Stimulated activated naive B cell treated with anti-CD40 and anti-IgM and Interleukin-4, amounts not matched to agents 10 μg/mL and 1 μg/mL and 100 μg/mL, for 72 hours (primary cell): ENCODE measurements around the gene ARHGEF25.
"Not testable (repeated sequence)": the region's sequence is repeated elsewhere in the genome, so short reads cannot be mapped to it uniquely, and the experiment has no call there.

ENCODE experiments used
- ATAC-seq, 2 donors: fragments of 150-1000 bp; cut with Tn5 transposase; replicated peaks; 2 replicates each; pipeline ENCODE4 v1.10.0; 2021; ENCODE audit warnings: moderate library complexity in 1 of 2
- DNase-seq: peaks from one replicate; pipeline ENCODE4 v3.0.0; 2021
- H3K27ac Mint-ChIP-seq: one replicate; pipeline ENCODE4 v1.8.0; 2022; ENCODE audit warnings: mild to moderate bottlenecking, mixed read lengths
- H3K27me3 Mint-ChIP-seq, 2 donors: one replicate each; pipeline ENCODE4 v1.8.0; 2022; ENCODE audit warnings: mixed read lengths in 2 of 2
- H3K36me3 Mint-ChIP-seq, 2 donors: one replicate each; pipeline ENCODE4 v1.8.0; 2022; ENCODE audit warnings: mixed read lengths in 2 of 2, mild to moderate bottlenecking in 1 of 2
- H3K4me1 Mint-ChIP-seq, 2 donors: one replicate each; pipeline ENCODE4 v1.8.0; 2022; ENCODE audit warnings: mixed read lengths in 2 of 2, mild to moderate bottlenecking in 1 of 2
- H3K4me3 Mint-ChIP-seq, 2 donors: one replicate each; pipeline ENCODE4 v1.8.0; 2022; ENCODE audit warnings: mild to moderate bottlenecking in 2 of 2, mixed read lengths in 2 of 2, moderate library complexity in 1 of 2
- H3K9me3 Mint-ChIP-seq, 2 donors: one replicate each; pipeline ENCODE4 v1.8.0; 2022; ENCODE audit warnings: mixed read lengths in 2 of 2, mild to moderate bottlenecking in 1 of 2

The ARHGEF25 gene

DNA sequence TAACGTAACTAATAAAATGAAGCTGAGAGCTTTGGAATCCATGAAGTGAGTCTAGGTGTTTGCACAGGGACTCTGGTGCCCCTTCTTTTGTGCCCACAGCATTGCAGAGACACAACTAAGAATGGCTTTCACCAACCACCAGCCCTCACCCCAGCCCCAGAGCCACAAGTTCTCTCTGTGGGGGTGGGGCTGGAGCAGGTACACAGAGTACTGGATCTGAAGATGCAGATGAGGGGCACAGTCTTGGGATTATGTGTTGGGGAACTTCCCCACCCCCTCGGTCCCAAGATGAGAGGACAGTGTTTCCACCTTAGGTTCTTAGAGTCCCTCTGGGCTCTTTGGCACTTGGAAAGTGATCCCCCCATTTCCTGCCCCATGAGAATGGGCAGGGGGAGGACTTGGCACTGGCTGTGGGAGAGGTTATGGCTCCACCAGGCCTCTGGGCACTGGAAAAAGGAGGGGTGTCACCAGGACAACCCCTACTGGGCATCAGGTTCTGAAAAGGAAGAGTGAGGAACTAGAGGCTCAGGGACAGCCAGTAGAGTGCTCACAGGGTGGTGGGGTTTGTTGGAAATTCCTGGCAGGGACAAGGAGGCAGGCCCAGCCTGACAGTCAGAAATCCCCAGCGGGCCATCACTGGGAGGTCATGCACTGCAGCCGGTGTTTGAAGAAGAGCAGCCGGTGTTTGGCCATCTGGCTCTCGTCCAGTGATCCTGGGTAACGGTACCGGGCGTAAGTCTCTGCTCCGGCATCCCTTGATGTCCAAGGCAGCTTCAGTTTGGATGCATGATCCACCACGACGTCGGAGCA, 15.1 kb downstream of the ARHGEF25 start:
- Mint-ChIP-seq H3K4me1 (peaks cover 19 to 37% of the 10 kb centered on the region in 2 donors), H3K27me3 (peaks cover 88 to 100% of the 10 kb centered on the region in 2 donors), H3K4me3 (peak overlapping the region in 1 of 2 donors; percentile 7), H3K36me3 (no peaks in the 10 kb centered on the region), H3K9me3 (no peaks in the 10 kb centered on the region), H3K27ac (peak overlapping the region; percentile 38)
- ATAC-seq (no peak), DNase-seq (no peak)

DNA sequence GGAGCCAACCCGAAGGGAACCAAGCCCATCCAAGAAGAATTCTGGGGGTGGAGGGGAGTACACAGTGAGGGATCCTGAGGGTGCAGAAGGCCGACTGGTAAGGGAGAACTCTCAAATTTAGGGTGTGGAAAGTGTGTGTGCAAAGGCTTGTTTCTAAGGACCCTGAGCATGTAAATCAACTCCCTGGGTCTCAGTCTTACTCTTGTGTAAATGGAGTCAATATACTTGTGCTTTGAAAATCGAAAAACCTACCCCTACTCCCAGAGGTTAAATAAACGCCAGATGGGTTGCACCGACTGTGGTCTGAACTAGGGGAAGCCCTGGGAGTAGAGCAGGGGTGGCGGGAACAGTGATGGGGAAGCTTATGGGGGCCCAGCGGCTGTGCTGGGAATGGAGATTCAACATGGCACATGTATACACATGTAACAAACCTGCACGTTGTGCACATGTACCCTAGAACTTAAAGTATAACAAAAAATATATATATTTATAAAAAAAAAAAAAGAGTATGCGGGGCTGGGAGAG, 15.7 kb downstream of the ARHGEF25 start:
- peak overlapping the region; percentile 62 for H3K27ac Mint-ChIP-seq
- H3K4me3 Mint-ChIP-seq, result peak overlapping the region; percentile 7 to 23
- no peak for ATAC-seq
- DNase-seq, result no peak
- no peaks in the 10 kb centered on the region for H3K9me3 Mint-ChIP-seq
- H3K4me1 Mint-ChIP-seq, result peaks cover 17 to 36% of the 10 kb centered on the region in 2 donors
- no peaks in the 10 kb centered on the region for H3K36me3 Mint-ChIP-seq
- peaks cover 88 to 100% of the 10 kb centered on the region in 2 donors for H3K27me3 Mint-ChIP-seq

DNA sequence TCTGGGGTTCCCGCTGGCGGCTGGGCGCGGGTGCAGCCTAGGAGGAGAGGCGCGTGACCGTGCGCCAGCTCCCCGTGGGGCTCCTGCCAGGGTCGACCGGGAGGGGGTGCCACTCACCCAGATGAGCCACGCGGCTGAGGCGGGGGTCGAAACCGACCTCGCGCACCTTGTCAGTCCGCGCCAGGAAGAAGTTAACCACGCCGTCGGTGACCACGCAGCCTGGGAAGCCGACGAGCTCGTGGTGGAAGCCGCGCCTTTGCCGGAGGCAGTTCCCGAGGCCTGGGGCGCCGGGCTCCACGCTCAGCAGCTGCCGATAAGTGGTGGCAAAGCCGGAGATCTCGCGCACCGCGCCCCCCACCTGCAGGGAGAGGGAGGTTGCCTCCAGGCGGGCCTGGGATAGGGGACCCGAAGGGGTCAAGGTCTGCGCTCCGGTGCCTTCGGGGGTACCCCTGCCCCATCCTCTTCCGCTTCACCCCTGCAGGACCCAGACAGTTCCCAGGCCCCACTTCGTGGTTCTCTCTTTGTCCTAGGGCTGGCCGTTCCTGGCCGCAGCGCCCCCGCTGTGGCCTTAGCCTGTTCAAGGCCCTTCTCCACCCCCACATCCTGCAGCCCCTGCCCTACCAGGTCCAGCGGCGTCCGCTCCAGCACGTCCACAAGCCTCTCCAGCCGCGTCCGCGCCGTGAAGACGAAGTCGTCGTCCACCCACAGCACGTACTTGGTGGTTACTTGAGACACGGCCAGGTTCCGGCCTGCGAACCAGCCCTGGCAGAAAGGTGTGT, 16.5 kb downstream of the ARHGEF25 start:
- Mint-ChIP-seq H3K36me3 (no peaks in the 10 kb centered on the region), H3K27me3 (peaks cover 85 to 98% of the 10 kb centered on the region in 2 donors), H3K9me3 (no peaks in the 10 kb centered on the region), H3K4me1 (peaks cover 17 to 36% of the 10 kb centered on the region in 2 donors), H3K4me3 (peak overlapping the region; percentile 46 to 58), H3K27ac (peak overlapping the region; percentile 81)
- no peak for DNase-seq
- ATAC-seq, result peak; percentile 19 to 33

DNA sequence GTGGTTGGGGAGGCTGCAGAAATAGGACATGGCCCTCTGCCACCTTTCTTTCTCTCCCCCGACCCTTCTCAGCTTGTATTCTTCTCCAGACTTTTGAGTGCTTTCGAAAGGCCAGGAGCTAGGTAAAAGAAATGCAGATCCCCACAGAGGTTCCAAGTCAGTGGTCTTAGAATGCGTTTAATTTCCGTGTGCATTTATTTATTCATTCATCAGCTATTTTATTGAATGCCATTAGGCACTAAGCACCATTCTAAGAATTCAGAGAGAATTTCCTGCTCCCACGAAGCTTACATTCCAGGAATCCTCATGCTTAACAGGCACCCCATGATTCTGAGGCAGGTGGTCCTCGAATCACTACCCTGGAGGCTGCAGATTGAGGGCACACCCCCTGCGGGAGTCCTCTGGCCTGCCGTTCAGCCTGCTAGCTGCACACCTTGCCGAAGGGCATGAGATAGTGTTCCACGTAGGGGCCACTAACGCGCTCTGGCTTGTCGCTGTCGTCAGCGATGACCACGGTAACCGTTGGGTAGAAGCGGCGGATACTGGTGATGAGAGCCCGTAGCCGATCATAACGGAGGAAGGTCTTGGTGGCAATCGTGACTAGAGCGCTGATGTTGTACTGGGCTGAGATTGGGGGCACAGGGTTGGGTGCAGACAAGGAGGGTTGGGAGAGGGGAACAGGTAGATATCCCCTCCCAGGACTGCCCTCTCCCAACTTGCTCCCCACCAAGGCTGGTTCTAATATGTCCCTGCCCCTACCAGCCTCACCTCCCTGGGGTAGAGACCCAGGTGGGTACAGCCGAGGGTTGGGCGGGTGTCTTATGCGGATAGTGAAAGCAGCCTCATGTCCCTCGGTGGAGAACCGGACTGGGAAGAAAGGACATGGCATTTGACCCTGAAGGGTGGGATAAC, 17.3 kb downstream of the ARHGEF25 start:
- no peaks in the 10 kb centered on the region for H3K9me3 Mint-ChIP-seq
- DNase-seq (no peak), ATAC-seq (no peak)
- peak overlapping the region in 1 of 2 donors; percentile 27 for H3K4me3 Mint-ChIP-seq
- H3K4me1 Mint-ChIP-seq, result peaks cover 22 to 43% of the 10 kb centered on the region in 2 donors
- H3K27me3 Mint-ChIP-seq, result peaks cover 76 to 94% of the 10 kb centered on the region in 2 donors
- H3K36me3 Mint-ChIP-seq, result no peaks in the 10 kb centered on the region
- no peak overlapping the region for H3K27ac Mint-ChIP-seq

DNA sequence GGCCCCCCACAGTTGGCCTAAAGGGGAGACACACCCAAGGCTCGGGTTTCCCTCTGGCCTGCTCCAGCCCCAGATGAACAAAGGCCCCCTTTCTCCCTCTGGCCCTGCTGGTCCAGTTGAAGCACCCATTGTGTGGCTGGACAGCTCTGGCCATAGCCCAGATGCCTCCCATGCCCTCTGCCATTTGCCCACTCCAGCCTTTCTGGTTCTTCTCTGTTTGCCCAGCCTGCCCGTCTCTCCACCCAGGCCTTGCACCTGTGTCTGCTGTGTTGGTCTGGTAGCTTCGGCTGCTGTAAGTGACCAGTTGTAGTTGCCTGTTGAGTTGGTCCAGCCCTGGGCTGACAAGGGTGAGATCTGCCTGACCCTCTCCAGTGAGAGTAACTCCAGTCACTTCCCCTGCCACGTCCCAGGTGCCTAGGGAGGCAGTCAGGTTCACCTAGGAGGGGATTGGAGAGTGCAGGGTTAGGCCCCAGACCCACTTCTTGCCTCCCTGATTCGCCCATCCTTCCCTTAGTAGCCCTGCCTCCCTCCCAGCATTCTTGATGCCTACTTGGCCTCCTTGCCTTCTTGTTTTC, 18.7 kb downstream of the ARHGEF25 start:
- no peaks in the 10 kb centered on the region for H3K9me3 Mint-ChIP-seq
- no peak for DNase-seq
- peaks cover 62 to 83% of the 10 kb centered on the region in 2 donors for H3K27me3 Mint-ChIP-seq
- no peak overlapping the region for H3K4me3 Mint-ChIP-seq
- H3K4me1 Mint-ChIP-seq, result peaks cover 22 to 44% of the 10 kb centered on the region in 2 donors
- no peak for ATAC-seq
- H3K36me3 Mint-ChIP-seq, result no peaks in the 10 kb centered on the region
- no peak overlapping the region for H3K27ac Mint-ChIP-seq

DNA sequence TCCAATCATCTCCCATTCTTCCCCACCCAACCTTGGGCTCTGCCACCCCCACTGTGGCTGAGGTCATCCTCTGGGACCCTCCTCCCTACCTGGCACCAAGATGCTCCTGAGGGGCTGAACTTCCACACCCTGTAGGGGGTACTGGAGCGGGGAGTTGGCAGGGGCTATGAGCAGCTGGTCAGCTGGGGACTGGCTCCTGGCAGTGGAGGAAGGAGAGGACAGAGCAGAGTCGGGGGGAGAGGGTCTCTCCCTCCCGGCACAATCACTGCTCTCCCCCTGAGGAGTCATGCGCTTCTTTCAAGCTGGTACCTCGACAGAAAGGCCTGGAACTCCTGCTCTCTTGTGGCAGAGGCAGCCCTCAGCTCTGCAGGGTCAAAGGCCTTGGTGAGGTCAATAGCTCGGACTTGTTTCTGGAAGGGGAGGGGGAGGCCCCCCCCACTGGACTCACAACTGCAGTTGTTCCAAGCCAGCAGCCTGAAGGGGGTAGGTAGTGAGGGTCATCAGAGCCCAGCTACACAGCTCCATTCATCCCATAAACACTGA, 19.7 kb downstream of the ARHGEF25 start:
- H3K27ac Mint-ChIP-seq, result no peak overlapping the region
- ATAC-seq, result no peak
- DNase-seq, result no peak
- H3K9me3 Mint-ChIP-seq, result no peaks in the 10 kb centered on the region
- H3K4me1 Mint-ChIP-seq, result peaks cover 22 to 44% of the 10 kb centered on the region in 2 donors
- peaks cover 52 to 81% of the 10 kb centered on the region in 2 donors for H3K27me3 Mint-ChIP-seq
- H3K4me3 Mint-ChIP-seq, result no peak overlapping the region
- no peaks in the 10 kb centered on the region for H3K36me3 Mint-ChIP-seq

DNA sequence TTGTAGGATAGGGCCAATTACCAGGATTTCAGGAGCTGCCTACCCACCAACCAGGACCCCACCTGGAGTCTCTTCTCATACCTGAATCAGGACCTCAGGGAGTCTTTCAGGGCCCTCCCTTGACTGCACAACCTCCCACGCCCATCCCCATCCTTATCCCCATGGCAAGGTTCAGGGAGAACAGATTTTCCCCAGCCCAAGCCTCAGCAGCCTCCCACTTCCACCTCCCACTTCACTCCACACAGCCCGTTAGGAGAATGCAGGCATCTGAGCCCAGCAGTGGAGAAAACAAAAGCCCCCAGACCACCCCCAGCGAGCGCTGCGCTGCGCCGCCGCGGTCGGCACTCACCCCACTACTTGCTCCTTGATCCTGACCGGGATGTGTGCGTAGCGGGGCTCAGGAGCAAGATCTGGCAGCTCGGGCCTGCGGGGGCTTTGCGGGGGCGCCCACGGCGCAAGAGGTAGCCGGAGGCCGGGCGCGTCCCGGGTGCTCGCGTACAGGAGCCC, 20.4 kb downstream of the ARHGEF25 start:
- H3K4me1 Mint-ChIP-seq, result peaks cover 19 to 38% of the 10 kb centered on the region in 2 donors
- DNase-seq (no peak), ATAC-seq (no peak)
- H3K27ac Mint-ChIP-seq, result no peak overlapping the region
- H3K27me3 Mint-ChIP-seq, result peaks cover 46 to 74% of the 10 kb centered on the region in 2 donors
- H3K4me3 Mint-ChIP-seq, result peak overlapping the region; percentile 46 to 82
- H3K9me3 Mint-ChIP-seq, result no peaks in the 10 kb centered on the region
- no peaks in the 10 kb centered on the region for H3K36me3 Mint-ChIP-seq

DNA sequence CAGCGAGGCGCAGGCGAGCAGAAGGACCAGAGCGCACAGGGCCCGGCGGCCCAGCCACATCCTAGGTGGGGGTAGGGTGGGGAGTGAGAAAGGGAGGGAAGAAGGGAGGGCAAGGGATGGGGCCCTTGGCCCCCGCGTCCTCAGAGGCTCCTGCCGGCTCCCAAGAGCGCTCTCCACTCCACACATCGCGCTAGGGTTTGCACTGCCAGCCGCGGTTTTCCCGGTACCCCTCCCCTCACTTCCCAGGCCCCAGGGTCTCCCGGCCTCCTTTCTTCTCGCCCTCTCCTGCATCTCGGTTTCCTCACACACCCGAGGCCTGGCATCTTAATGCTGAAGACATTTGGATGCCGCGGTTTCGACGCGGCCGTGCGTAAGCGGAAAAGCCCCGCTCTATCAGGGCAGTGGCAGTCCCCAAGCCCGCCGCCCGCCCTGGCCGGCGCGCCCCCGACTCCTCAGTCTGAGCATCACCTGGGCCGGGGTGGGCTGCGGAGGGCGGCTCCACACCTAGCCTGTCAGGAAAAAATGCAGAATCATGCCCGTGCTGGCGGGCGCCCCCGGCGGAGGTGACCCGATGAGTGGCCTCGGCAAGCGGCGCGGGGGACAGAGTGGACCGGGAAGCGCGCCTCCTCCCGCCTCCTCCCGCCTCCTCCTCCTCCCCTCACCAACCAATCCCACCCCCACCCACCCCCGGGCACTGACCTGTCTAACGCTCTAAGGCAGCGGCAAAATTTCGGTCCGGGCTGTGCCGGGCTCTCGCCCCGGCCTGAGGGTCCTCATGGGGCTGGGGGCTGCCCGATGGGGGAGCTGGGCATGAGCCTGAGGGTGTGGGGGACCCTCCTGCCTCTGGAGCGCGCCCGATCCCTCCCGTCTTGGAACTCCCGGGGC, 21.1 kb downstream of the ARHGEF25 start:
- peaks cover 40 to 67% of the 10 kb centered on the region in 2 donors for H3K27me3 Mint-ChIP-seq
- no peaks in the 10 kb centered on the region for H3K36me3 Mint-ChIP-seq
- H3K9me3 Mint-ChIP-seq, result no peaks in the 10 kb centered on the region
- ATAC-seq (peak; percentile 38 to 50), DNase-seq (no peak)
- H3K4me3 Mint-ChIP-seq, result peak overlapping the region; percentile 82 to 85
- H3K27ac Mint-ChIP-seq, result peak overlapping the region; percentile 14
- peaks cover 17 to 31% of the 10 kb centered on the region in 2 donors for H3K4me1 Mint-ChIP-seq

DNA sequence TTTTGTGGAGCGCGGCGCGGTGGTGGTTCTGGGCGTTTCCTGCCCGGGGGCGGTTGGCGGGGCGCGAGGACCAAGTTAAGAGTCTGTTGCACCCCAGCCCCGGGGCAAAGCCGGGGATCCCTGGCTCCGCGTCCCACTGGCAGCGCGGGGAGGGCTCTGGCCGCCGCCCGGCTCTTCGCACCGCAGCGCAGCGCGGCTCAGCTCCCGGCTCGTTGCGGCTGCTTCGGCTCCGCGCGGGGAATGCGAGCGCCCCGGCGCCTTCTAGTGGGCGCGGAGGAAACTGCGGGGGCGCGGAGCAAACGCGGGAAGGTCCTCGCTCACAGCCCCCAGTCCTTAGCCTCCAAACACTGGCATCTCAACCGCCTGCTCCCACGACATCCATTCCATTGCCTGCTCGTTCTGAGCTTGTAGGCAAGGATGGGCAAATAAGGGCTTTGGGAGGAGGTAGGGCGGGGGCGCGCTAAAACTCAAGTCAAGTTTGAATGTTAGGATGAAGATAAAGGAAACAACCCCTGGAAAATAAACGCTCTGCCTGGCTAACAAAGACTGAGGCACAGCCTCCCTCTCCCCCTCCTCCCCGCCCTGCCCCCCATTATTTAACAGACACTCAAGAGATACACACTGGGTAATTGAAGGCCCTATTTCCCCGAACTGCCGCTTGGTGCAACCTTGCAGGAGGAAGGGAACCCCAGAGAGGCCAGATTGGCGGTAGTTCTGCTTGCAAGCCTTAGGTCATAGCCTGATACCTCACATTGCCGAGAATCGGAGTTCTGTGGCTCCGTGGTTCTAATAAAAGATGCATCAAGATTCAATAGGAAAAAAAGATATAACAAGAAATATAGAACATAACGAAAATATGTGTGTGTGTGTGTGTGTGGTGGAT, 22.0 kb downstream of the ARHGEF25 start, which contains the start of gene B4GALNT1:
TSS of gene B4GALNT1 (minus strand) at position 244 of the 883 bp plus-strand sequence. CDS start 1,069 bp downstream, outside the sequence.
- H3K4me3 Mint-ChIP-seq, result peak within 1 kb of the TSS; percentile 82 to 85
- peaks cover 35 to 59% of the 10 kb centered on the region in 2 donors for H3K27me3 Mint-ChIP-seq
- peaks cover 12 to 22% of the 10 kb centered on the region in 2 donors for H3K4me1 Mint-ChIP-seq
- DNase-seq, result peak; percentile 48
- H3K36me3 Mint-ChIP-seq, result no peaks in the 10 kb centered on the region
- no peaks in the 10 kb centered on the region for H3K9me3 Mint-ChIP-seq
- ATAC-seq, result peak; percentile 80 to 86
- H3K27ac Mint-ChIP-seq, result peak within 1 kb of the TSS; percentile 14

DNA sequence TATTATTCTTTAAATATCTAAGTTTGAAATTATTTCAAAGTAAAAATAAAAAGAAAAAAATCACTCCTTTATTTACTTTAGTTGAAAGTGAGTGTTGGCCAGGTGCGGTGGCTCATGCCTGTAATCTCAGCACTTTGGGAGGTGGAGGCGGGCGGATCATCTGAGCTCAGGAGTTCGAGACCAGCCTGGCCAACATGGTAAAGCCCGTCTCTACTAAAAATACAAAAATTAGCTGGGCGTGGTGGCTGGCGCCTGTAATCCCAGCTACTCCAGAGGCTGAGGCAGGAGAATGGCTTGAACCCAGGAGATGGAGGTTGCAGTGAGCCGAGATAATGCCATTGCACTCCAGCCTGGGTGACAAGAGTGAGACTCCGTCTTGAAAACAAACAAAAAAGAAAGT, 25.5 kb downstream of the ARHGEF25 start:
- not testable (repeated sequence) for DNase-seq, H3K4me3 Mint-ChIP-seq, H3K27ac Mint-ChIP-seq, H3K9me3 Mint-ChIP-seq, ATAC-seq, H3K36me3 Mint-ChIP-seq
- Mint-ChIP-seq H3K4me1 (peaks cover 9 to 16% of the 10 kb centered on the region in 2 donors), H3K27me3 (peaks cover 24 to 46% of the 10 kb centered on the region in 2 donors)

DNA sequence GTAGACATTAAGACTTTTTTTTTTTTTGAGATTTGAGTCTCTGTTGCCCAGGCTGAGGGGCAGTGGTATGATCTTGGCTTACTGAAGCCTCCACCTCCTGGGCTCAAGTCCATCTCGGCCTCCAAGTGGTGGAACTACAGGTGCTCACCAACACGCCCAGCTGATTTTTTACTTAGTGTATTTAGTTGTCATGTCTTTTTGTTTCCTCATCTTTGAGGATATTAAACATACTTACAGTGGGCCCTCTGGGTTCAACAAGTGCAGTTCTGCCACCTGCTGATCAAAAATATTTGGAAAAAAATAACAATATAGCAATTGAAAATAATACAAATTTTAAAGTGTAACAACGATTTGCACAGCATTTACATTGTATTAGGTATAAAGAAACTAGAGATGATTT, 26.1 kb downstream of the ARHGEF25 start:
- no peak overlapping the region for H3K27ac Mint-ChIP-seq
- no peak for ATAC-seq

More for the DNA sequence above, 26.1 kb downstream of the ARHGEF25 start:
- peaks cover 20 to 46% of the 10 kb centered on the region in 2 donors for H3K27me3 Mint-ChIP-seq
- no peak for DNase-seq
- peaks cover 5 to 9% of the 10 kb centered on the region in 2 donors for H3K4me1 Mint-ChIP-seq
- H3K9me3 Mint-ChIP-seq, result no peaks in the 10 kb centered on the region
- no peak overlapping the region for H3K4me3 Mint-ChIP-seq
- no peaks in the 10 kb centered on the region for H3K36me3 Mint-ChIP-seq
